ENCODE results near the gene SEC61A1.

DNA sequence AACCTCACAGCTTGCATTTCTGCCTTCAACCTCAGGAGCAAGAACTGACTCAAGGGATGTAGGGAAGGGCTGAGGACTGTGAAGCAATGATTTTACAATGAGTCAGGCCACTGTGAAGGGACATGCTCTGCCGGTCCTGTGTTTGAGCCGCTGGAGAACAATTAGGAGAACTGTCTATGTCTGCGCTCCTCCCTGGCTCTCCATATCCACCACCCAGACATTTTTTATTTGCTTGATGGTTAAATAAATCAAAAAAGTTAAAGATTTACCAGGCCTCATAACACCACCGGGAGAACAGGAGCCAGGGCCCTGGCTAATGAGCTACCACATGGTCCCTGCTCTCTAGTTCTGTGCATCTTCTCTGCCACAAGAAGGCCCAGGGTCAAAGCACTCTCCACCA is 29.6 kb downstream of the SEC61A1 start:
- TF ChIP-seq, protein P1, sequence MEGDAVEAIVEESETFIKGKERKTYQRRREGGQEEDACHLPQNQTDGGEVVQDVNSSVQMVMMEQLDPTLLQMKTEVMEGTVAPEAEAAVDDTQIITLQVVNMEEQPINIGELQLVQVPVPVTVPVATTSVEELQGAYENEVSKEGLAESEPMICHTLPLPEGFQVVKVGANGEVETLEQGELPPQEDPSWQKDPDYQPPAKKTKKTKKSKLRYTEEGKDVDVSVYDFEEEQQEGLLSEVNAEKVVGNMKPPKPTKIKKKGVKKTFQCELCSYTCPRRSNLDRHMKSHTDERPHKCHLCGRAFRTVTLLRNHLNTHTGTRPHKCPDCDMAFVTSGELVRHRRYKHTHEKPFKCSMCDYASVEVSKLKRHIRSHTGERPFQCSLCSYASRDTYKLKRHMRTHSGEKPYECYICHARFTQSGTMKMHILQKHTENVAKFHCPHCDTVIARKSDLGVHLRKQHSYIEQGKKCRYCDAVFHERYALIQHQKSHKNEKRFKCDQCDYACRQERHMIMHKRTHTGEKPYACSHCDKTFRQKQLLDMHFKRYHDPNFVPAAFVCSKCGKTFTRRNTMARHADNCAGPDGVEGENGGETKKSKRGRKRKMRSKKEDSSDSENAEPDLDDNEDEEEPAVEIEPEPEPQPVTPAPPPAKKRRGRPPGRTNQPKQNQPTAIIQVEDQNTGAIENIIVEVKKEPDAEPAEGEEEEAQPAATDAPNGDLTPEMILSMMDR (IDR thresholded peaks at IDR 0.05; ENCODE audit: insufficient read depth, low read depth, low read length), result no peak
- TF ChIP-seq EZH2 (IDR thresholded peaks at IDR 0.05; ENCODE audit: insufficient read depth, low read length), result no peak

All from astrocyte (in vitro differentiated cells and primary cell).